NCI-H2029 treated with DMSO at 0.1 percent for 48 hours (cell line): ENCODE measurements around the gene SCYL2.
A peak's percentile ranks its signal among the peaks of the same experiment; 100 is the strongest.
"Not testable (repeated sequence)": the region's sequence is repeated elsewhere in the genome, so short reads cannot be mapped to it uniquely, and the experiment has no call there.

ENCODE experiments used
- DNase-seq: peaks from one replicate; lab custom pipeline; 2025; lab: John Stamatoyannopoulos, UW

Gene SCYL2

GRCh38 chr12:100266835-100267602 is at the start of gene SCYL2, which contains the start of gene DEPDC4:
TSS of gene SCYL2 (plus strand) at chr12:100267177. CDS start at chr12:100282971, 15,794 bp downstream.
TSS of gene DEPDC4 (minus strand) at chr12:100267079. CDS start at chr12:100267076, 3 bp downstream.
- peak; percentile 95 for DNase-seq

DNA sequence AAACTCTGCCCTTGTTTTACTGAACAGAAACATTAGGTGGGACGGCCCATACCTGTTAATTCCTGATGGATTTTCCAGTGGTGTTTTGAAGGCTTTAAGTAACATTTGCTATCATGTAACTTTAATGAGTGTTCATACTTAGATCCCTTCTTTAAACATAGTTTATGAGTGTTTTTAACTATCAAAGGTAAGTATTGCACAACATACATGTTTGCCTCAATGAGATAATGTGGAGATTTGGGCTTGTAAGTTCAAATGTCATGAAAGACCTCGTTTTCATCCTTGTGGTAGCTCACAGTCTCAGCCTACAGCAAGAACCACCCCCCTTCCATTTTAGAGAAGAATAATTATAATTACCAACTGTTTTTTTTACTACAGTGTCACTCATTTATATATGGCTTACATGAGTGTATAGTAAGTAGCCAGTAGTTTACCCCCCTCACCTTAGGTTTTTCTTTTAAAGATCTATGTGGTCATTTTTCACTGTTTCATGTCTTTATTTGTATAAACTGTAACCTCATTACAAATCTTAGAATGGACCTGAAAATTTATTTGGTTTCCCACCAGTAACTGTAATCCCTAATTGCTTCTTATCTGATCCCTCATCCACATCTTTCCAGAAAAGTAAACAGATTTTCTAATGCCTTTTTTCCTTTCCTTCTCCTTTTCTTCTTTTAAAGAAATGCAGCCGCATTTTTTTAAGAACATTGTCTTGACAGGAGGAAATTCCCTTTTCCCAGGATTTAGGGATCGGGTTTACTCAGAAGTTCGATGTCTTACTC is 47.5 kb upstream of the SCYL2 start:
- no peak for DNase-seq

- peak; percentile 53 for DNase-seq
Observed at GRCh38 chr12:100221523-100221922, 45.5 kb upstream of the SCYL2 start.

- not testable (repeated sequence) for DNase-seq
Observed at GRCh38 chr12:100222173-100222572, 44.8 kb upstream of the SCYL2 start.

GRCh38 chr12:100225491-100225890 is 41.5 kb upstream of the SCYL2 start:
- no peak for DNase-seq

GRCh38 chr12:100229036-100229635 is 37.8 kb upstream of the SCYL2 start:
- no peak for DNase-seq

- no peak for DNase-seq
Observed at GRCh38 chr12:100229876-100230275, 37.1 kb upstream of the SCYL2 start.

- not testable (repeated sequence) for DNase-seq
Observed at GRCh38 chr12:100231873-100232272, 35.1 kb upstream of the SCYL2 start.

- DNase-seq = no peak
Observed at GRCh38 chr12:100234166-100234565, 32.8 kb upstream of the SCYL2 start.

- DNase-seq = peak; percentile 38
Observed at GRCh38 chr12:100234591-100235304, 32.2 kb upstream of the SCYL2 start.

GRCh38 chr12:100238801-100239200 is 28.2 kb upstream of the SCYL2 start:
- DNase-seq = no peak

DNA sequence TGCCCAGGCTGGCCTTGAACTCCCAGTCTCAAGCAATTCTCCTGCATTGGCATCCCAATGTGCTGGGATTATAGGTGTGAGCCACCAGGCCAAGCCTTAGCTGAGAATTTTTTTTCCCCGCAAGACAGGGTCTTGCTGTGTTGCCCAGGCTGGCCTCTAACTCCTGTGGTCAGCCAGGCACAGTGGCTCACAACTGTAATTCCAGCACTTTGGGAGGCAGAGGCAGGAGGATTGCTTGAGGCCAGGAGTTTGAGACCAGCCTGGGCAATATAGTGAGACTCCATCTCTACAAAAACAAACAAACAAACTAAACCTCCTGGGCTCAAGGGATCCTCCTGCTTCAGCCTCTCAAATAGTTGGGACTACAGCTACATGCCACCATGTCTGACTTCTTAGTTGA is 27.4 kb upstream of the SCYL2 start:
- no peak for DNase-seq

DNA sequence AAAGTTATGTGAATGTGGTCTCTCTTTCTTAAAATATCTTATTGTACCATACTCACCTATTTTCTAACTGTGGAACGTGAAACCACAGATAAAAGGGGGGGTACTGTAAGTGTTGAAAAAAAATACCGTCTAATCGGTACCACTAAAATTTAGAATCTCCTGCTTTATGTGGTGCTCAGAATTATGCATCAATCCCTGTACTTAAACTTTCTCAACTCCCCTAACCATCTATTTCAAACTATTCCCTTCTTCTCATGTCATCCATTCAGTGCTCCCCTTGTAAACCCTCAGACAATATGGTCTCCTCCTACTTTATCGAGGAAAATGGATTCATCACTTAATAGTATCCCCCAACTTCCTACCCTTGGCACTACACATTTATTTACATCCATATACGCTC is 23.8 kb upstream of the SCYL2 start:
- no peak for DNase-seq

DNA sequence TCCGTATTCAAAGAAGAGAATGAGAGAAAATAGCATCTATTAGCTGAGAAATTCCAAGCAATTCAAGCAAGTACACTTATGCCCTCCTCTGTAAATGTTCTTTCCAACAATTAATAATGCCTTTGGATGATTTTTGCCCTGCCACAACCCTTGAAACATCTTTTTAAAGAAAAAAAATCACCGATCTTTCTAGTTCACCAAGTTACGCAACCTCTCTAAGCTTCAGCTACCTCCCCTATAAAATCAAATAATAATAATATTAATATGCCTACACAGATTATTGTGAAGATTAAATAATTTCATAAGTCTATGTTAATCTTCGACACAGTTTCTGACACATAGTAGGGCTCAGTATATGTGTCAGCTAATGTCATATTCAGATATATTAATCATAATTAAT is 19.2 kb upstream of the SCYL2 start:
- no peak for DNase-seq

DNA sequence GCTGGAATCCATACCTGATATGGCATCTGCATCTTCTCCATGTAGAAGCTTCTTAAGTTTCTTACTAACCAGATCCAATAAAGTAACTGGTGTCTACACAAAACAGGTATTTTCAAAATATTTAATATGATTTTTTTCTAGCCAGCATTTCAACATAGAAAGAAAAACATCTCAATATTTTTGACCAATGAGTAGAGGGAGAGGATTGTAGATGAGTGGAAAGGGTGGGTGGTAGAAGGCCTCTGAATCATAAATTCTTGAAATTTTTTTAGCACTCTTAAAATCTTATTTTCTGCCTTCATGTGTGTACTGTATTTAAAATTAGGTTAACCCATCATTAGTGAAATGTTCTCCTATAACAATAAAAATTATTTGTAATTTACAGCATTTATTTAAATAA is 18.1 kb upstream of the SCYL2 start:
- no peak for DNase-seq

DNA sequence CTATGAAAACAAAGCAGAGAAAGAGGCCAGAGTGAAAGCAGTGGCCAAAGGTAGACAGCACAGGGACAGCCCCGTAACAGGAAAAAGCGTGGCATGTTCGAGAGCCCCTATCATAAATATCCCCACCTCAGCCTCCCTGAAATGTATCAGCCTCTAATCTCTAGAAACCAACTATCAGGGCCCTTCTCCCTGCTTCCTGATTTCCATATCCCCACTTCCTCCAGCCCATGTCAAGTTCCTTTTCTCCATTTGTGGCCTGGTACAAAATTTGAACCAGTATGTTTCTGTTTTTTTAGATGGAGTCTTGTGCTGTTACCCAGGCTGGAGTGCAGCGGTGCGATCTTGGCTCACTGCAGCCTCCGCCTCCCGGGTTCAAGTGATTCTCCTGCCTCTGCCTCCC is 17.0 kb upstream of the SCYL2 start:
- no peak for DNase-seq

DNA sequence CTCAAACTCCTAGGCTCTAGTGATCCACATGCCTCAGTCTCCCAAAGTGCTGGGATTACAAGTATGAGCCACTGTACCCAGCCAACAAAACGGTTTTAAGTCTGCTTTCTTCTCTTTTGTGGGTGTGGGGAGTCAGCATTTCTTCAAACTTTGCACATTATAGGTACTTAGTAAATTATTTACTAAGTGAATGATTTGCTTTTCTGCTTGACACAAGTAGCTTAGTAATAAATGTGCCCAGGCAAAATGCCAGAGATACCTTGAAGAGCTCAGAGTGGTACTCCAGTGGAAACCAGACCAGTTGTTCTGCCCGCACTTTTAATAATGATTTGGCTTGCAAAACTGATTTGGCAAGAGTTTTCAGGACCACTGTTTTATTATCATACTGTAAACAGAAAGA is 15.1 kb upstream of the SCYL2 start:
- DNase-seq = peak; percentile 95

GRCh38 chr12:100253437-100253836 is 13.5 kb upstream of the SCYL2 start:
- no peak for DNase-seq

GRCh38 chr12:100254876-100255275 is 12.1 kb upstream of the SCYL2 start:
- no peak for DNase-seq

DNA sequence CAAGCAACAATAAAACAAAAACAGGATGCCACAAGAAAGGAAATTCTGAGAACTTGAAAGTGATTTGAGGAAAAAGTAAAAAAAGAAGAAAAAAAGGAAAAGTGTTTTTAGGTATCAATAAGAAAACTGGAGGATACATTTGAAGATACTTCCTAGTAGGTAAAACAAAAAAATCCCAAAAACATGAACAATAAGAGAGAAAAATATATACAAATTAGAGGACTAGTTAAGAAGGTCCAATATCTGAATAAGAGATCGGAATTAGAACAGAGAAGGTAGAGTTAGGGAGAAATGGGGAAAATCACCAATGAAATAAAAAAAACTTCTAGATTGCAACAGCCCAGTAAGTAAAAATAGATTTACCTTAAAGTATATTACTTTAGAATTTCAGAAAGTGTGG is 8.8 kb upstream of the SCYL2 start:
- no peak for DNase-seq

GRCh38 chr12:100263131-100263530 is 3.8 kb upstream of the SCYL2 start:
- DNase-seq = no peak

GRCh38 chr12:100265107-100265506 is 1.9 kb upstream of the SCYL2 start:
- not testable (repeated sequence) for DNase-seq
